Left ventricle myocardium inferior (tissue), 1 donor: Measurements from ENCODE around the gene CDK9. TPM values are rescaled to one million over a fixed set of nuclear protein-coding genes. Genes with fewer than 3 reads are reported as not detected.
A peak's percentile ranks its signal among the peaks of the same experiment; 100 is the strongest.

Experiments used
- DNase-seq: peaks from one replicate; pipeline ENCODE4 v3.0.0-alpha.2; 2020
- H3K27ac ChIP-seq: fragments of 200-600 bp; replicated peaks from 2 replicates; pipeline ENCODE4 v1.8.0; 2021
- H3K27me3 ChIP-seq: fragments of 200-600 bp; 2 replicates; pipeline ENCODE4 v1.8.0; 2021; ENCODE audit warnings: low read depth
- H3K36me3 ChIP-seq: fragments of 200-600 bp; 2 replicates; pipeline ENCODE4 v1.8.0; 2021
- H3K4me1 ChIP-seq: fragments of 200-600 bp; 2 replicates; pipeline ENCODE4 v1.8.0; 2021
- H3K4me3 ChIP-seq: fragments of 200-600 bp; 2 replicates; pipeline ENCODE4 v1.8.0; 2021; ENCODE audit warnings: mild to moderate bottlenecking, moderate library complexity
- H3K9me3 ChIP-seq: fragments of 200-600 bp; replicated peaks from 2 replicates; pipeline ENCODE4 v1.8.0; 2021
- intact Hi-C: fragments of 100-400 bp; cut with micrococcal nuclease; formaldehyde crosslinking; loops from one replicate; pipeline ENCODE4 v1.11.0; 2022
- total RNA-seq: library from RNA; stranded (reverse); fragmentation: NEBNext Ultra II Directional; extraction: Animal tissue kit (Norgen Biotek cat#: 25700); gene quantifications from one replicate; pipeline ENCODE4 v1.2.1, GENCODE V29; 2021
- TF ChIP-seq, protein P1 (sequence below): fragments of 200-600 bp; IDR thresholded peaks from 2 replicates; pipeline ENCODE4 v1.8.0; 2021; ENCODE audit warnings: antibody characterized with exemption, mild to moderate bottlenecking, borderline replicate concordance
- donor health status: DM: no; HTN: yes; CAD: no; lungs with severe emphysema.

The CDK9 gene
- total RNA-seq, 1 donor from 2014 or later, result 46.4 TPM

DNA sequence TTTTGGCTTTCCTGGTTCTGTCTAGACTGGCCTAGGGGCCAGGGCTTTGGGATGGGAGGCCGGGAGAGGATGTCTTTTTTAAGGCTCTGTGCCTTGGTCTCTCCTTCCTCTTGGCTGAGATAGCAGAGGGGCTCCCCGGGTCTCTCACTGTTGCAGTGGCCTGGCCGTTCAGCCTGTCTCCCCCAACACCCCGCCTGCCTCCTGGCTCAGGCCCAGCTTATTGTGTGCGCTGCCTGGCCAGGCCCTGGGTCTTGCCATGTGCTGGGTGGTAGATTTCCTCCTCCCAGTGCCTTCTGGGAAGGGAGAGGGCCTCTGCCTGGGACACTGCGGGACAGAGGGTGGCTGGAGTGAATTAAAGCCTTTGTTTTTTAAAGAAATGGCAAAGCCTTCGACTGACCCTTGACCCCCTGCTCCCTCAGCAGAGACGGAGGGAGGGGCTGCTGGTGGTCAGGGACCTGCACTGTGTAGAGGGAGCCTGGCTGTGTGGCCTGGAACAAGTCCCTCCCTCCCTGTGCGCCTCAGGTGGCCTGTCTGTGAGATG lies 27.9 kb downstream of the CDK9 start:
- no peaks in the 10 kb centered on the region for H3K9me3 ChIP-seq
- no peaks in the 10 kb centered on the region for H3K27me3 ChIP-seq
- DNase-seq, result no peak
- H3K4me3 ChIP-seq, result no peak overlapping the region
- TF ChIP-seq, protein P1, sequence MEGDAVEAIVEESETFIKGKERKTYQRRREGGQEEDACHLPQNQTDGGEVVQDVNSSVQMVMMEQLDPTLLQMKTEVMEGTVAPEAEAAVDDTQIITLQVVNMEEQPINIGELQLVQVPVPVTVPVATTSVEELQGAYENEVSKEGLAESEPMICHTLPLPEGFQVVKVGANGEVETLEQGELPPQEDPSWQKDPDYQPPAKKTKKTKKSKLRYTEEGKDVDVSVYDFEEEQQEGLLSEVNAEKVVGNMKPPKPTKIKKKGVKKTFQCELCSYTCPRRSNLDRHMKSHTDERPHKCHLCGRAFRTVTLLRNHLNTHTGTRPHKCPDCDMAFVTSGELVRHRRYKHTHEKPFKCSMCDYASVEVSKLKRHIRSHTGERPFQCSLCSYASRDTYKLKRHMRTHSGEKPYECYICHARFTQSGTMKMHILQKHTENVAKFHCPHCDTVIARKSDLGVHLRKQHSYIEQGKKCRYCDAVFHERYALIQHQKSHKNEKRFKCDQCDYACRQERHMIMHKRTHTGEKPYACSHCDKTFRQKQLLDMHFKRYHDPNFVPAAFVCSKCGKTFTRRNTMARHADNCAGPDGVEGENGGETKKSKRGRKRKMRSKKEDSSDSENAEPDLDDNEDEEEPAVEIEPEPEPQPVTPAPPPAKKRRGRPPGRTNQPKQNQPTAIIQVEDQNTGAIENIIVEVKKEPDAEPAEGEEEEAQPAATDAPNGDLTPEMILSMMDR, result no peak
- H3K27ac ChIP-seq, result peak overlapping the region; percentile 59
- intact Hi-C loops, result no loop called here
- H3K36me3 ChIP-seq, result peaks cover 67% of the 10 kb centered on the region
- peaks cover 47% of the 10 kb centered on the region for H3K4me1 ChIP-seq

DNA sequence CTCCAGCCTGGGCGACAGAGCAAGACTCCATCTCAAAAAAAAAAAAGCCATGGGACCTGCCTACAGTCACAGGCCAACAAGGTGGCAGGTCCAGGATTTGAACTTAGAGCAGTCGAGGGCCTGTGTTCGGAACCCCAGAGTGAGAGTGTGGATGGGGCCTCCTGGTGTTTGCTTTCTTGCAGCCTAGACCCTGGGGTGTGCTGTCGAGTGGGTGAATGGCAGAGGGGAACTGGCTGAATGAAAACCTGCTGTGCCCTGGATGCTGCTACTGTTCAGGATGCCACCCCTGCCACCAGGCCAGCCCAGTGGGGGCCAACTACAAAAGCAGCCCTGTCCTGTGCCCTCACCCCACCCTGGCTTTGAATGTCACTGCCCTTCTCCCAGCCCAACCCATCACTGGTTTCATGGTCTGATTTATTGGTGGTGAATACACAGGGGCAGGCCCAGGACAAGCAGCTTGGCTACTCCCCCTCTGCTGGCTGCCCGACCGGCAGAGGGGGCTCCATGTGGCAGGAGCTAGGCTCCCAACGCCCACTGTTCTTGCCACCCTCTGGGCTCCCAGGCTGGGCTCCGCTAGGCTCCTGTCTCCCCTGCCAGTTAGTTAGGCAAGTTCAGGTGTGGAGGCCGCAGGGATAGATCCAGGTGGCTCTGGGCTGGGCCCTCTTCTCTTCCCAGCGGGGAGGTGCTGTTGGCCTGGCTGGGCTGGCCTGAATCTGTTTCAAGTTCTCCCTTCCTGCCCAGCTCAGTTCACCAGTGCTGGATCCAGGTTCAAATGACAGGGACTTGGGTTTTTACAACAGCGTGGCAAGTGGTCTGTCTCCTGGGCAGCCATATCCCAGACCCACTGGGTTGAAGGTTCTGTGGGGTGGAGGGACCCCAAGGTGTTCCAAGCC lies 29.0 kb downstream of the CDK9 start:
- Histone ChIP-seq H3K27ac (peak overlapping the region; percentile 12), H3K27me3 (no peaks in the 10 kb centered on the region), H3K36me3 (peaks cover 77% of the 10 kb centered on the region), H3K4me3 (no peak overlapping the region), H3K9me3 (no peaks in the 10 kb centered on the region), H3K4me1 (peaks cover 39% of the 10 kb centered on the region)
- DNase-seq, result no peak
- TF ChIP-seq, protein P1, result no peak
- intact Hi-C loops, result no loop called here

DNA sequence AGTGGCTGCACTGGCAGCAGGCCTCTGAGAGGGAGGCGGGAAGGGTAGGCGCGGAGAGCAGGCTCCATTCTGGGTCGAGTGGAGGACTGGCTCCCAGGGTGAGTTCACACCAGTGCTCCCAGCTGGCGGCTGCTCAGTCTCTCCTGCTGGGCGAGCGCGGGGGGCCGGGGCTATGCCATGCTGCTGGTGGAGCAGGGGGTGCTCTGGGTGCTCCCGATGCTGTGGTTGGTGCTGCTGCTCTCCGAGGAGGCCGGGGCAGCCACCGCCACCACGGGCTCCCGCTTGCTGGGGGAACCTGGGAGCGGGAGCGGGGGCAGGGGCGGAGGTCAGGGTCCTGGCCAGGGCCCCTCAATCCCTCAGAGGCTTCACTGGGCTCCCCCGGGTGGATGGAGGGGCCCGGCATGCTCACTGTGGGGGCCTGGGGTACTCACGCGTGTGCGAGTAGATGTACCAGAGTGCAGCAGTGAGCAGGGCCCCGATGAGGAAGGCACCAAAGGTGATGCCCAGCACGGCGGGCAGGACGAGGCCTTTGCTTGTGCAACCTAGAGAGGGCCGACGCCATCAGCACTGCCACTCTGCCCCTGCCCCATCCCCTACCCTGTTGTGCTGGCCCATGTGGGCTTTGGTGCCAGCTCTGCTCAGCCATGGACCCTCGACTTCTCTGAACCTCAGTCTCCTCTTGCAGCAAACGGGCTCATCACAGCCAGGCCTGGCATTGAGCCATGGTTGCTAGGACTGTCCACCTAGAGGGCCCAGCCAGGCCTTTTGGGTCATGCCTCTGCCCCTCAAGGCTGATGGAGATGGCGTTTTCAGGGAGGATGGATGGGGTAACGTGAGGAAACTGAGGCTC lies 29.9 kb downstream of the CDK9 start:
- Histone ChIP-seq H3K36me3 (peaks cover 86% of the 10 kb centered on the region), H3K27ac (peak overlapping the region; percentile 12), H3K4me1 (peaks cover 36% of the 10 kb centered on the region), H3K4me3 (no peak overlapping the region), H3K27me3 (no peaks in the 10 kb centered on the region), H3K9me3 (no peaks in the 10 kb centered on the region)
- no peak for DNase-seq
- intact Hi-C loops, result no loop called here
- TF ChIP-seq, protein P1, result no peak

DNA sequence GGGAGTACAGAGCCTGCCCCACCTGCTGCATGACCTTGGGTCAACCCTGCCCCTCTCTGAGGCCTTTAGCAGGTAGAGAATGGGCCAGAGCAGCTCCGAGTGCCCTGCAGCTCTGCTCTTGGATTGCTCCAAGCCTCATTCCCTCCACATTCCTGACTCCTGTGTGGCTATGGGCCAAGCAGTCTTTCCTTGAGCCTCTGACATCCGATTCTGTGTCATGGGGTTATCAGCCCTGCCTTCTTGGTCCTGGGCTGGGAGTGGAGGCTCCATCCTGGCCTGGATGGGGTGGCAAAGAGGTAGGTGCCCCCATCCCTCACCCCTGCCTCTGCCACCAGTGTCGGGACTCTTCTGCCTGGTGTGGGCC lies 30.5 kb downstream of the CDK9 start:
- H3K9me3 ChIP-seq, result no peaks in the 10 kb centered on the region
- TF ChIP-seq, protein P1, result no peak
- no peak for DNase-seq
- intact Hi-C loops, result no loop called here
- peaks cover 92% of the 10 kb centered on the region for H3K36me3 ChIP-seq
- no peak overlapping the region for H3K4me3 ChIP-seq
- peaks cover 36% of the 10 kb centered on the region for H3K4me1 ChIP-seq
- no peaks in the 10 kb centered on the region for H3K27me3 ChIP-seq
- H3K27ac ChIP-seq, result peak overlapping the region; percentile 44

DNA sequence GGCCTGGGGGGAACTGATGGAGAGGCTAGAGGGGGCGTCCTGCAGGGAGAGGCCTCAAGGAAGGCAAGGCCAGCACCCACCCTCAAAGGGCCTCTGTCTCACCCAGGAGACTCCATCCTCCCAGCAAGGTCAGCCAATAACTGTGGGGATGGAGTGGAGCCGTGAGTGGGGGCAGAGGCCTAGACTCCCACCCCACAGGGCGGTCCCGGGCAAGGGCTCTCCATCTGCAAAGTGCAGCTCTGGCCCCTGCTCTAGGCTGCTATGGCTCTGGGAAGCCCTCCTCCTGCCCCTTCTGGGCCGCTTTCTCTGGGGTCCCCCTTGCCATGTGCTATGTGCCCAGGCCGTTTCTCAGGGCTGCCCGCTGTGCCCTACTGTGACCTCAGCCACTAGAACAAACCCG lies 30.9 kb downstream of the CDK9 start:
- TF ChIP-seq, protein P1, result no peak
- H3K27me3 ChIP-seq, result no peaks in the 10 kb centered on the region
- intact Hi-C loops, result no loop called here
- H3K4me3 ChIP-seq, result no peak overlapping the region
- H3K4me1 ChIP-seq, result peaks cover 36% of the 10 kb centered on the region
- peak overlapping the region; percentile 44 for H3K27ac ChIP-seq
- H3K36me3 ChIP-seq, result peaks cover 94% of the 10 kb centered on the region
- no peaks in the 10 kb centered on the region for H3K9me3 ChIP-seq
- no peak for DNase-seq
